ENCODE data around the gene SH3TC2. TPM values are rescaled to one million over a fixed set of nuclear protein-coding genes. Genes with fewer than 3 reads are reported as not detected.

Gene SH3TC2
- total RNA-seq, 4 donors from 2014 or later: 1.9 to 8.2 (median 5.2) TPM

GRCh38 chr5:149049371-149049781, 13.5 kb downstream of the SH3TC2 start:
- Histone ChIP-seq H3K4me3 (no peak overlapping the region), H3K9me3 (no peaks in the 10 kb centered on the region), H3K27ac (no peak overlapping the region), H3K27me3 (no peaks in the 10 kb centered on the region), H3K4me1 (peaks cover 13% of the 10 kb centered on the region), H3K36me3 (no peaks in the 10 kb centered on the region)
- TF ChIP-seq POLR2AphosphoS5 (IDR thresholded peaks at IDR 0.05): no peak
- no peak for TF ChIP-seq CTCF (IDR thresholded peaks at IDR 0.05)
- TF ChIP-seq POLR2A (IDR thresholded peaks at IDR 0.05): no peak
- no peak for TF ChIP-seq EP300 (IDR thresholded peaks at IDR 0.05)
- no peak for DNase-seq (ENCODE audit: low spot score in 2 of 2)
- 66% methylated on average over 3 of the region's 3 CpGs for WGBS

DNA sequence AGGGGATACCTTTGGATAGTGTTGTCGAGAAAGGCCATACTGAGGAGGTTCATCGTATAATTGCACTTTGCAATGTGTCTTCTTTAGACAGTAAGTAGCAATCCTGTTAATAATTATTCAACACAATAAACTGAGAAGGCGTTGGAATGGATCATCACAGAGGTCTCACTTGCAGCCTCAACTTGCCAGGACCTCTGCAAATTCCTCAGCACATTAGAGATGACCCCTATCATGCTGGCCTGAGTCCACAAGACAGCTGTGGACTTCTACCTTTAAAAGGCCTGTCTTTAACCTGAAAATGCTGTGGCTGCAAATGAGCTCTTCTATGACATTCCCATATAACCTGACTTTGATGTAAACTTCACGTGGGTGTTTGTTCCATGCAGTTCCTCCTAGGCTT, 14.1 kb downstream of the SH3TC2 start:
- no peaks in the 10 kb centered on the region for H3K27me3 ChIP-seq
- WGBS: 81% methylated on average over 4 of the region's 4 CpGs
- H3K4me3 ChIP-seq: no peak overlapping the region
- no peaks in the 10 kb centered on the region for H3K36me3 ChIP-seq
- no peak overlapping the region for H3K27ac ChIP-seq
- no peak for DNase-seq (ENCODE audit: low spot score in 2 of 2)
- H3K4me1 ChIP-seq: peaks cover 13% of the 10 kb centered on the region
- H3K9me3 ChIP-seq: no peaks in the 10 kb centered on the region
- TF ChIP-seq CTCF (IDR thresholded peaks at IDR 0.05): no peak
- no peak for TF ChIP-seq POLR2A (IDR thresholded peaks at IDR 0.05)
- no peak for TF ChIP-seq EP300 (IDR thresholded peaks at IDR 0.05)
- no peak for TF ChIP-seq POLR2AphosphoS5 (IDR thresholded peaks at IDR 0.05)

- no peaks in the 10 kb centered on the region for H3K9me3 ChIP-seq
- peaks cover under 1% of the 10 kb centered on the region for H3K4me1 ChIP-seq
- no peaks in the 10 kb centered on the region for H3K36me3 ChIP-seq
- no peaks in the 10 kb centered on the region for H3K27me3 ChIP-seq
- 88% methylated on average over 3 of the region's 3 CpGs for WGBS
- no peak for DNase-seq (ENCODE audit: low spot score in 2 of 2)
- no peak for TF ChIP-seq POLR2AphosphoS5 (IDR thresholded peaks at IDR 0.05)
- TF ChIP-seq EP300 (IDR thresholded peaks at IDR 0.05): no peak
- no peak for TF ChIP-seq POLR2A (IDR thresholded peaks at IDR 0.05)
- no peak for TF ChIP-seq CTCF (IDR thresholded peaks at IDR 0.05)
- H3K4me3 ChIP-seq: no peak overlapping the region
- H3K27ac ChIP-seq: no peak overlapping the region
Observed at GRCh38 chr5:149047462-149047861, 15.4 kb downstream of the SH3TC2 start.

- Histone ChIP-seq H3K9me3 (no peaks in the 10 kb centered on the region), H3K4me3 (no peak overlapping the region), H3K27ac (no peak overlapping the region), H3K36me3 (no peaks in the 10 kb centered on the region), H3K4me1 (no peaks in the 10 kb centered on the region), H3K27me3 (no peaks in the 10 kb centered on the region)
- DNase-seq (ENCODE audit: low spot score in 2 of 2): no peak
- WGBS: 81% methylated on average over 2 of the region's 2 CpGs
- TF ChIP-seq POLR2AphosphoS5 (IDR thresholded peaks at IDR 0.05): no peak
- TF ChIP-seq POLR2A (IDR thresholded peaks at IDR 0.05): no peak
- TF ChIP-seq EP300 (IDR thresholded peaks at IDR 0.05): no peak
- TF ChIP-seq CTCF (IDR thresholded peaks at IDR 0.05): no peak
Observed at GRCh38 chr5:149046196-149046829, 16.5 kb downstream of the SH3TC2 start.

- TF ChIP-seq POLR2A (IDR thresholded peaks at IDR 0.05): no peak
- TF ChIP-seq POLR2AphosphoS5 (IDR thresholded peaks at IDR 0.05): no peak
- no peak for TF ChIP-seq CTCF (IDR thresholded peaks at IDR 0.05)
- no peak for TF ChIP-seq EP300 (IDR thresholded peaks at IDR 0.05)
- Histone ChIP-seq H3K36me3 (no peaks in the 10 kb centered on the region), H3K27ac (no peak overlapping the region), H3K27me3 (no peaks in the 10 kb centered on the region), H3K4me1 (no peaks in the 10 kb centered on the region), H3K9me3 (no peaks in the 10 kb centered on the region), H3K4me3 (no peak overlapping the region)
- no peak for DNase-seq (ENCODE audit: low spot score in 2 of 2)
Observed at GRCh38 chr5:149045089-149045460, 17.8 kb downstream of the SH3TC2 start.
